GM10847 (cell line): Measurements from ENCODE around the gene CLSTN2.

Experiments
- POLR2A ChIP-seq: IDR thresholded peaks from 2 replicates; pipeline ENCODE4 v1.6.1; 2011; ENCODE audit not compliant: insufficient read length; ENCODE audit errors: extremely low read depth

The CLSTN2 gene

DNA sequence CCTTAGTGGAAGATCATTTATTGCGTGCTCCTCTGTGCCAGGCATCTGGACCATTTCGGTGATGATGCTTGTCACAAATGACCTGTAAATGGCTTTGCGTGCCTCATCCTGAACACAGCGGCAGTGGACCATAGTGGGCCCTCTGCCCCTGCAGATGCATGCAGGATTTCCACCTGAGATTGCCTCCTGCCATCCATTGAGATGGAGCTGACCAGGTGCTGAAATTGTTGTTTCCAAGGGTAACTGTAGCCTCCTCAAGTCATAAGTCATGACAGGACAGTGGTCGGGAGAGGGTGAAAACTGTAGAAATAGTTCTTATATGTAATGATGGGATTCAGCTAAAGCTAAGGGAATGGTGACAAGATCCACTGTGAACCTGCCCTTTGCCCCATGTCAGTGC lies 35.5 kb downstream of the CLSTN2 start:
- TF ChIP-seq POLR2A: no peak

DNA sequence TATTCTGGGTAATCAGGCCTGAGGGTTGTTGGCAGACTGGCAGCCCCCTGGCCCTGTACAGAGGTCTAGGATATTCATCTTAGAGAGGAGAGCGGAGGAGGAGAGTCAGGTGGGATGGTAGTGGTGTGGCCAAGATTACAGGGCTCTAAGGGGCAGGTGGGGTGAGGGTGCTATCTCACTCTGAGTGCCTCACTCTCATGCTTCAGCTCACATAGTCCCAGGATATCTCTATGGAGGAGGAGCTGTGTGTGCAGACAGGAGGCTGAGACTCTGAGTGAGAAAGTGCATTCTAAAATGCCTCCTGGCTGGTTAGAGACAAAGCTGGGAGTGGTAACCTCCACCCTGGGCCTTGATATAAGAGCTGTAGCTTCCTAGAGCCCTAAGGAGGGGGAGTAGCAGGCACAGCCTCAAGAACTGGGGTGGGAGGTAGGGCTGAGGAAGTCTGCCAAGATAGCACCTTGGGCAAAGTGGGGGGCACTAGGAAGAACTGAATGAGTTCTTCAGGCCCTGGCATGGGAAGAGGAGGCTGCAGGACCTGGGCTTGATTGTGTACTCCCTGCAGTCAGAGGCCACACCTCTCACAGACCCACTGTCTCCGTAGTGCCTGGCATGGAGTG lies 39.9 kb downstream of the CLSTN2 start:
- TF ChIP-seq POLR2A: no peak

DNA sequence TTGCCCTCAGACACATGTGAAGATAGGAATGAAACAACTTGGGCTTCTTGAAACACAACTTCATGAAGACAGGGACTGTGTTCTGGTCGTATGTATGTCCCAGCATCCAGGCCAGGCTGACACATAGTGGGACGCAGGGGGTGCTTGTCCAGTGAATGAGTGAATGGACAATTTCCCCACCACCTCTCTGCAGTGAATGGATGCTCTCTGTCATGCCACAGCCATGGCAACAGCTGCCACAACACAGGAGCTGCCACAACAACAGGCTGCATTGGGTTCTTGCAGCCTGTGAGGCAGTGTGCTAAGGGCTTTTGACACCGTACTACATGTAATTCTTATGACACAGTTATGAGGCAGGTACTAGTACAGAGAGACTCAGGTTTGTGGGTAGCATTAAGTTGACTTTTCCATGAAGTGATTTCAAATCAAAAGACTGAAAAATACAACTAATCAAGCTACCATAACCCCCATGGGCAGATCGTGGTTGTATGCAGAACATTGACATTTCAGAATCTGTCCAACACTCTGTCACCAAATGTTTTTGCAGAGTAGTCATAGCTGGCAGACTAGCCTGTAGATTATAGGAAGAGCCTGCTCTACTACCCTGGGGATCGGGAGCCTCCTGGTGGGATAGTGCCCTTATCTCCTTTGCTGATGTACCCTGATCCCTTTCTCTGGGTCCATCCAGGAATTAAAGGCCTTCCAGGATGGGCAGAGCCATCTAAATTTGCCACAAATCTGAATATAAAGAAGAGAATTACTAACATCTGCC lies 40.8 kb downstream of the CLSTN2 start:
- no peak for TF ChIP-seq POLR2A

DNA sequence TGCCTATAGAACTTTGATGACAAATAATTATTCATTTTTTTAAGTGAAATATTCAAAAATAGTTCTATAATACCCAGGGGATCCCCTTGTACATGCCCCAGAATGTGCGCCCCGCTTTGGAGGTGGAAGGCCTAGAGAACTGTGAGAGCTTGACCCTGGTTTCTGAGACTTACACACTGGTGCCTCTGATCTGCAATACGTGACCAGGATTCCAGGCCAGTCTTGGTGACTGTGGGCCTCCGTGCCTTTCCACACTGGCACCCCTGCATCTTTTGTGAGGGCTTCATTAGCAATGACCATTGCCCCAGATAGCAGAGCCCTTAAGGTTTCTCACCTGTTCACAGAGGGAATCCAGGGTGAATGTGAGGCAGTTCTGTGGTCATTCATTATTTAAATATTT lies 44.0 kb downstream of the CLSTN2 start:
- no peak for TF ChIP-seq POLR2A

DNA sequence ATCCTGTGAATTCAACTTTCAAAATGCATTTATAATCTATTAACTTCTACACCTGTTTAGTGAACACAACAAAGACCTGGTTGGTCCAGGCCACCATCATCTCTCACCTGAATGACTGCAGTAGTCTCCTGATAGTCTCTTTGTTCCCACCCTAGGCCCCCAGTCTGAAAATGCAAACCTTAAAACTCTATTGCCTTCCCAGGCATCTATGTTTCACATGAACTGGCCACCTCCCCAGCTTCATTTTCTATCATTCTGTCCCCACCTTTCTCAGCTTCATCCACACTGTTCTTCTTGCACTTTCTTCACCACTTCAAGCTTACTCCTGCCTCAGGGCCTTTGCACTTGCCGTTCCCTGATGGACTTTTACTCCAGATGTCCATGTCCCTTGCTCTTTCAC lies 45.0 kb downstream of the CLSTN2 start:
- TF ChIP-seq POLR2A: no peak

DNA sequence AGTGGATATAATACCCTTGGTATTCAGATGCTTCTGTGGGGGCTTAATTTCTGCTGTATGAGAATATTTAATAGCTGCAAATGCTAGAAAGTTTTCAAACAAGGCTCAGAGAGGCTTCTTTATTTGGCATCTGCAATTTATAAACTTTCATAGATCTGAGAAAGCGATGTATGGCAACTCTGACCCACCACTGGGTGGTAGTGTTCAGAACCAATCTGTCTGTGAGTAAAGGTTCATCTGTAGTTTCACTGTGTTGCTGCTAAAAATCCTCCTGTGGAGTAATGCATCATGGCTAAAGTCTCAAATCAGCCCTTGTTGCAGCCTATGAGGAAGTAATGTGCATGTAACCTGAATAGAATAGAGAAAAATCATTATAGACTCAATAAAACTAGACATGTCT lies 47.4 kb downstream of the CLSTN2 start:
- TF ChIP-seq POLR2A: no peak

DNA sequence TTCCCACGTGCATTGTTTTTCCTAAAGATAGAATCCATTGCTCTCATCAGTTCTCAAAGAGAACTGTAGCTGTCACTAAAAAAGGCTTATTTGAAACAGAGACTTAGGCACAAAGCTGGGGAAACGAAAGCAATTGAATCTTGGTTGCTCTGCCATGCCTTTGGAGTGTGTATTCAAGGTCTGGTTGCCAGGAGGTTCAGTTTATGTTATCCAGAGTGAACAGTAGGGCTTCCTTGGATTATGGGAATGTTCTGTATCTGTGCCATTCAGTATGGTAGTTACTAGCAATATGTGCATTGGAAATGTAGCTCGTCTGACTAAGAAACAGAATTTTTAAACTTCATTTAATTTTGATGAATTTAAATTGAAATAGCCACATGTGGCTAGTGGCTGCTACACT lies 50.6 kb downstream of the CLSTN2 start:
- TF ChIP-seq POLR2A: no peak

DNA sequence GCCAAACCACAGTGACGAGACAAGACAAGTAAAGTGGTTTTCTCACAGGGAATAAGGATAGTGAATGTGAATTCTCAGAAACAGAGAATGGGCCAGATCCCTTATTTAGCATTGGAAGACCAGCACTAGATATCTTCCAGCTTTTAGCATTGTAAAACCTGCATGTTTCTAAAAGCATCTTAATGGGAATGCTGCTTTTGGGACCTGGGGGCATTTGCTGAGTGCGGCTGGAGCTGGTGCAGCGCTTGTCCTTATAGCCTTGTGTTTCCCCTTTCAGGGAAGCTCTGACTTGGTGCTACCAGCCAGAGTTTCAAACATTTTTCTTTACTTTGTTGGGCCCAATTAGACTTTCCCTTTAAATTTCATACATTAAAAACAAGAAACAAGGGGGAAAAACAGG lies 52.9 kb downstream of the CLSTN2 start:
- no peak for TF ChIP-seq POLR2A

DNA sequence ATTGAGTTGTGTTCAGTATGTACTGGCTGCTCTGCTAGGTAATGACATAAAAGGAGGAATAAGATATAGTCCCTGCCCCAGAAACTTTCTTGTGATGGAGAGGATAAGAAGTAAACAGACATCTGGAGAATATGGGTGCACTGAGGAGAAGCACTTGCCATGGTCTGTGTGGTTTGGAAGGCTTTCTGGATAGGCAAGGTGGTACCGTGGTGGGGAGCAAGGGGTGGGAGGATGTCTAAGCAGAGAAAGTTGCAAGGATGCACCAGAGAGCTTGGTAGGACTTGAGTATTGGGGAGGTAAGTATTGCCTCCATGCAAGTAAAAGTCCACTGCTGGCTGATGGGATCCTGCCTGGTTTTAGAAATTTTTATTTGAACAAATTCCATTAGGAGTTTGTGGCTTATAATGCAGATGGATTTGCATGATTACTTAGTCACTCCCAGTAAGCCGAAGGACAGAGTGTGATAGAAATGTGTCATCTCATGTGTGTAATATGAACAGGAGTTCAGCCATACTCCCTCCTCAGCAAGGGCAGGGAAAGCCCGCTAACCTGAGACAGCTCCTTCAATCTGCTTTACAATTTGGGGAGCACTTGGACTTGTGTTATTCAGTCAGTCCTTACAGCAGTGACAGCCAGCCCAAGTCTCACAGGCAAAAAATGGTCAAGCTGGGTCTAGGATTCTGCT lies 53.6 kb downstream of the CLSTN2 start:
- no peak for TF ChIP-seq POLR2A

DNA sequence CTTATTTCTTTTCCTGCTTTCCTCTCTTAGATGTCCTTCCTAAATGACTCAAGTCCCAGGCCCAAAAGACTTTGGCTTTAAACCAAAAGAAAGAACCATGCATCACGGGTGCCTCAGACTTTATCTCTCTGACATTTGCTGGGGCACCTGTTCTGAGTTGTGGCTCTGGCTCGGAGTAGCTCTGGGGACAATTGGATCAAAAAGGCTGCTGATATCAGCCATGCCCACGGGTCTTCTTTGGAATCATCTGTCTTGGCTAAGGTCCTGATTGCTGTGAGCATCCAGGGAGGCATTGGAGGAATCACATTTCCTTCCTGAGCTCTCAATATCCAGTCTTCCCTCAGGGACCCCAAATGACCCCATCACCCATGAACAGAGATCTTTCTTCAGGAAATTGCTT lies 59.9 kb downstream of the CLSTN2 start:
- no peak for TF ChIP-seq POLR2A

DNA sequence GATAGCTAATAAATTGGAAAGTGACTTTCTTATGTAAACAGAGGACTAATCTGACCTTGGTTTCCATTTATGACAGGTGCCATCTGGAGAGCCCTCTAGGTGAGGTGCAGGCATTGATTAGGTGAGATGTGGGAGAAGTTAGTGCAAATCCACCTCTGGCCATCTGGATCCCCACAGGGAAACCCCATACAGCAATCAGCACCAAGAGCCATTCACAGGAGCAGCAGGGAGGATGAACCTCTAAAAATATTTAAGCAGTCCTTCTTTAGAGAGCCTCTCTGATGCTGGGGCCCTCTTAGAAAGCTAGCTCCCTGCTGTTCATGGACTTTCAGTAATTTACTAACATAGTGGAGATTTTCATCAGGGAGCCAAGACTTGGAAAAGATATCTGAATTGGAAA lies 69.3 kb downstream of the CLSTN2 start:
- TF ChIP-seq POLR2A: no peak

DNA sequence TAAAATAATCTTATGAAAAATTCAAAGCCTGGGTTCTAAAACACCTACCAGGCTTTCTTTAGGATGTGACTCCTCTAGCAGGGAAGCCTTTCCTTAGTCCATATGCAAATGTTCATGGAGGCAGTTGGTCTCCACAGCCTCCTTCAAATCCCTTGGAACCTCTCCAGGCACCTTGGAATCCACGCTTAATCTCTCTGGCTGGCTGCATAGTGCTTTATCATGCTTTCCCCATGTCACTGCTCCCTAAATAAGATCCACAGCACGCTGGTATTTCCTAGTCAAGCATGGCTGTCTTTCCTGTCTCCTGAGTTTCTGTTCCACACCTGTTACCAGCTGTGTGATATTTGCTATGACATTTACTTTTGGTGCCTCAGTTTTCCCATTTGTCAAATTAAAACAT lies 71.3 kb downstream of the CLSTN2 start:
- no peak for TF ChIP-seq POLR2A

DNA sequence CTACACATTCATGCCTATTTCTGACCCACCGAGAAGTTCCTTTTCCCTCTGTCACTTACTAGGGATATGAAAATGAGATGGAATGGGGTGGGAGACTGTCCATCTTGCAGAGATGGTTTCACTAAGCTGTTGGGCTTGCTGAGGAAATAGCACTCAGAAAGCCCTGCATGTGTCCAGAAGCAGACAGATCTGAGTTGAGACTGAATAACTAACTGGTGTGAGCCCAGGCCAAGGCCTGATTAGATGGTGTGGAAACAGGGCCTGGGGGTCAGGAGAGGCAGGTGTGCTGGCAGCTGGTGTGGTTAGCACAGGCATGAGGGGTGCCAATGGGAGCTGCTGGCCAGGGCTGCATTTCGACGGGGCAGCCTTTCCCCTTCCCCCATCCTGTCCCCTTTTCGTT lies 72.1 kb downstream of the CLSTN2 start:
- no peak for TF ChIP-seq POLR2A

DNA sequence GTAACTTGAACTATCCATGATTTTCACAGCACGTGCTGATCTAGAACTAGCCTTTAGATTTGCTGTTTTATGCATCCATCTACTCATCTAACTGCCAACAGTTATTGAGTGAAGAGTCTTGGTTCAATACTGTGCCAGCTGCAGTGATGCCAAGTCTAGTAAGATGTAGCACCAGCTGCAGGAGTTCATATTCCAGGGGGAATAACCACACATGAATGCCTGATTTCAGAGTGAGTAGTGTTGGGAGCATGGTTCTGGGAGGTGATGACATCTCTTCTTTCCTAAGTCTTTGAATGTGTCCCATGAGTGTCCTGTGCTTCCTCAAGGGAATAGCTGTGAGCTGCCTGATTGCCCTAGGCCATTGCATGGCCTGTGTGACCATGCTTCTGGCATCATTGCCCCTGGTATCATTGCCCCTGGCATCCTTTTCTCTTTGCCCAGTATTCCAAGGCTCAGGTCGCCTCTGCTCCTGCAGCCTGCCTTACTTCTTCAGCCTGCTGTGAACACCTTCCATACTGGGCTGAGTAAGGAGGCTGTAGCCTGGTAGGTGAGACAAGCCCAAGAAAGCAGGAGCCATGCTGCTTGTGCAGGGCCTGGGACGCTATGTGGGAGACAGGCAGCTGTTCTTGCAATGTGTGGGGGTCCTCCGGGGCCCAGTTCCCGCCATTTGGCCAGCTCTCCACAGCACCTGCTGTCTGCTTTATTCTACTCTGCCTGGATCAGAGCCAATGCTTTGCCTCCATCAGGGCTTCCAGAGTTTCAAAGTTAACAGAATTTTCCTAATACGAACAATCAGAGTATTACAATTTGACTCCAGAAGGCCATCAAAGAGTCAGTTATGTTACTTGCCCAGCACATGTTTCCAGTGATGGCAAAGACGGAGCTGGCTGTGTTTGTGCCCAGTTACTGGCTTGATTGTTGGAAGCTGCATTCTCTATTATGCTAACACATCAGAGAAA lies 73.2 kb downstream of the CLSTN2 start:
- no peak for TF ChIP-seq POLR2A

DNA sequence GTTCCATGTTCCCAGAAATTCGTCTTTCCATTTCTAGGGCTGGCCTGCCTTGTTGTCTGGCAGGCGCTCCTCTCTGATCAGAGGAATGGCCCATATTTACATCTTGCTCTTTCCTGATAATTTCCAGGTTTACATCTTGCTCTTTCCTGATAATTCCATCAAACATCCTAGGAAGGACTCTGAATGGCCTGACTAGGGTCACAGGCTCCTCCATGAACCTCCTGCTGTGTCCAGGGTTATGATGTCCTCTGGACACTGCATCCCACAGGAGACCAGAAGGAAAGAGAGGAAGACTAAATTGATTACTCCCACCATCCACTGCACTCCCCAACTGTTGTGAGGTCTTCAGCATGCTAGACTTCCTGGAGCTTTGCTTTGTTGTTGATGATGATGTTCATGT lies 75.4 kb downstream of the CLSTN2 start:
- TF ChIP-seq POLR2A: no peak

DNA sequence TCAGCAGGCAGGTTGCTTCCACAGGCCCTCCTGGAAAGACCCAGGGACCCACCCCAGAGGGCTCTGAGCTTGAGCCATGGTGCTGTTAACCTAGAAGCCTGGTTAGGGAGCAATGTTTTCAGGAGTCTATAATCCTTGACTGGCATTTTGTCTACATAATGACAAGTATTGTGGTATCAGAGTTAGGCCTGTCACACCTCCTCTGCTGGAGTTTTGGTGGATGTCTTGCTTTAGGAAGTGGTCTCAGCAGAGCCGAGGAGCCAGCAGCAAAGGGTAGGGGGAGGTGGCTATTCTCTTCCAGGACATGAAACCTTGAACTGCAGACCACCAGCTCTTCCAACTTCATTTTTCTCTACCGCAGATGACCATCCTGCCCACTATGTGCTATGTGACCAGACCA lies 76.1 kb downstream of the CLSTN2 start:
- no peak for TF ChIP-seq POLR2A
